Ishikawa (cell line): Measurements from ENCODE around the gene SP3.

Experiments
- EGR1 ChIP-seq: IDR thresholded peaks from 2 replicates; pipeline ENCODE4 v1.6.1; 2012
- RAD21 ChIP-seq: IDR thresholded peaks from 2 replicates; pipeline ENCODE4 v1.6.1; 2012; ENCODE audit warnings: low read depth
- REST ChIP-seq: IDR thresholded peaks from 2 replicates; pipeline ENCODE4 v1.6.1; 2012; ENCODE audit warnings: low read depth, mild to moderate bottlenecking
- TAF1 ChIP-seq: IDR thresholded peaks from 2 replicates; pipeline ENCODE4 v1.6.1; 2012; ENCODE audit warnings: low read depth, mild to moderate bottlenecking
- TEAD4 ChIP-seq: IDR thresholded peaks from 2 replicates; pipeline ENCODE4 v1.6.1; 2012
- YY1 ChIP-seq: IDR thresholded peaks from 2 replicates; pipeline ENCODE4 v1.6.1; 2012; ENCODE audit warnings: low read depth

GRCh38 chr2:173993459-173993858, 28.3 kb upstream of the SP3 start:
- TF ChIP-seq REST (no peak), YY1 (no peak), EGR1 (no peak), TAF1 (no peak), RAD21 (no peak), TEAD4 (no peak)
